Measurements from ENCODE around the gene YIF1A. TPM values are rescaled to one million over a fixed set of nuclear protein-coding genes. Genes with fewer than 3 reads are reported as not detected.

Gene YIF1A
- total RNA-seq, 1 donor from 2014 or later: 19.0 TPM

GRCh38 chr11:66335531-66336233, 46.7 kb upstream of the YIF1A start:
- Mint-ChIP-seq H3K27ac (no peak overlapping the region), H3K4me1 (peaks cover 27% of the 10 kb centered on the region), H3K9me3 (no peaks in the 10 kb centered on the region), H3K27me3 (ENCODE audit: insufficient read depth, low read depth) (peaks cover 3% of the 10 kb centered on the region), H3K36me3 (no peaks in the 10 kb centered on the region), H3K4me3 (peak overlapping the region; percentile 90)
- Histone ChIP-seq H3K27ac (no peak overlapping the region), H4K20me1 (ENCODE audit: low read depth) (peaks cover 5% of the 10 kb centered on the region), H3K4me3 (peak overlapping the region; percentile 49), H3K4me1 (peaks cover 11% of the 10 kb centered on the region), H3K36me3 (no peaks in the 10 kb centered on the region), H3K27me3 (peaks cover 5% of the 10 kb centered on the region), H3F3A (ENCODE audit: low read depth) (peaks cover 12% of the 10 kb centered on the region), H3K79me2 (ENCODE audit: low read depth) (no peaks in the 10 kb centered on the region), H3K9me3 (ENCODE audit: low read depth) (no peaks in the 10 kb centered on the region), H2AFZ (replicated peaks) (no peak overlapping the region), H3K4me2 (peak overlapping the region; percentile 85), H3K9ac (peak overlapping the region; percentile 39)
- no peak for TF ChIP-seq CTCF (IDR thresholded peaks at IDR 0.05)
- TF ChIP-seq EZH2 (IDR thresholded peaks at IDR 0.05): no peak
- no peak for TF ChIP-seq EZH2phosphoT487 (IDR thresholded peaks at IDR 0.05)
- DNase-seq (ENCODE audit: low spot score): peak; percentile 56

GRCh38 chr11:66334605-66335442, 45.9 kb upstream of the YIF1A start:
- Mint-ChIP-seq H3K27me3 (ENCODE audit: insufficient read depth, low read depth) (peaks cover 3% of the 10 kb centered on the region), H3K4me3 (peak overlapping the region; percentile 81), H3K27ac (no peak overlapping the region), H3K9me3 (no peaks in the 10 kb centered on the region), H3K36me3 (no peaks in the 10 kb centered on the region), H3K4me1 (peaks cover 27% of the 10 kb centered on the region)
- H3K9me3 ChIP-seq (ENCODE audit: low read depth): no peaks in the 10 kb centered on the region
- no peak overlapping the region for H3K4me3 ChIP-seq
- H3K79me2 ChIP-seq (ENCODE audit: low read depth): no peaks in the 10 kb centered on the region
- peaks cover 11% of the 10 kb centered on the region for H3K4me1 ChIP-seq
- no peak for TF ChIP-seq CTCF (IDR thresholded peaks at IDR 0.05)
- no peak for TF ChIP-seq EZH2 (IDR thresholded peaks at IDR 0.05)
- no peak for TF ChIP-seq EZH2phosphoT487 (IDR thresholded peaks at IDR 0.05)
- peaks cover 12% of the 10 kb centered on the region for H3F3A ChIP-seq (ENCODE audit: low read depth)
- H4K20me1 ChIP-seq (ENCODE audit: low read depth): peaks cover 5% of the 10 kb centered on the region
- H3K27me3 ChIP-seq: peaks cover 5% of the 10 kb centered on the region
- peak overlapping the region; percentile 85 for H3K4me2 ChIP-seq
- no peak overlapping the region for H3K9ac ChIP-seq
- H2AFZ ChIP-seq (replicated peaks): no peak overlapping the region
- no peaks in the 10 kb centered on the region for H3K36me3 ChIP-seq
- DNase-seq (ENCODE audit: low spot score): no peak
- H3K27ac ChIP-seq: no peak overlapping the region

GRCh38 chr11:66333896-66334604, 45.1 kb upstream of the YIF1A start:
- no peak for DNase-seq (ENCODE audit: low spot score)
- Mint-ChIP-seq H3K4me3 (peak overlapping the region; percentile 53), H3K27me3 (ENCODE audit: insufficient read depth, low read depth) (peaks cover 3% of the 10 kb centered on the region), H3K27ac (no peak overlapping the region), H3K9me3 (no peaks in the 10 kb centered on the region), H3K36me3 (no peaks in the 10 kb centered on the region), H3K4me1 (peaks cover 27% of the 10 kb centered on the region)
- H3K4me1 ChIP-seq: peaks cover 11% of the 10 kb centered on the region
- peaks cover 12% of the 10 kb centered on the region for H3F3A ChIP-seq (ENCODE audit: low read depth)
- TF ChIP-seq EZH2 (IDR thresholded peaks at IDR 0.05): no peak
- no peak for TF ChIP-seq EZH2phosphoT487 (IDR thresholded peaks at IDR 0.05)
- no peak for TF ChIP-seq CTCF (IDR thresholded peaks at IDR 0.05)
- no peaks in the 10 kb centered on the region for H3K79me2 ChIP-seq (ENCODE audit: low read depth)
- H3K27me3 ChIP-seq: peaks cover 5% of the 10 kb centered on the region
- H4K20me1 ChIP-seq (ENCODE audit: low read depth): peaks cover 5% of the 10 kb centered on the region
- H3K9ac ChIP-seq: no peak overlapping the region
- H3K4me3 ChIP-seq: no peak overlapping the region
- no peaks in the 10 kb centered on the region for H3K36me3 ChIP-seq
- H2AFZ ChIP-seq (replicated peaks): no peak overlapping the region
- no peak overlapping the region for H3K27ac ChIP-seq
- H3K9me3 ChIP-seq (ENCODE audit: low read depth): no peaks in the 10 kb centered on the region
- H3K4me2 ChIP-seq: no peak overlapping the region
